Left ventricle myocardium superior (tissue), 1 donor: ENCODE results near the gene AMH. TPM values are rescaled to one million over a fixed set of nuclear protein-coding genes. Genes with fewer than 3 reads are reported as not detected.

Experiments
- ATAC-seq: fragments of 200-7000 bp; cut with Tn5 transposase; one replicate; pipeline ENCODE4 v1.9.1; 2020; ENCODE audit warnings: mild to moderate bottlenecking, moderate library complexity
- DNase-seq: peaks from one replicate; pipeline ENCODE4 v3.0.0-alpha.2; 2020
- intact Hi-C: fragments of 100-400 bp; cut with micrococcal nuclease; formaldehyde crosslinking; loops from one replicate; pipeline ENCODE4 v1.11.0; 2022
- microRNA-seq: library from miRNA; unstranded; fragments of <30 nt; microRNA quantifications from one replicate; pipeline ENCODE4 v1.2.0, GENCODE V29; 2020; ENCODE audit warnings: borderline number of aligned reads
- total RNA-seq: library from RNA; stranded (reverse); fragmentation: NEBNext Ultra II Directional; extraction: Animal tissue kit (Norgen Biotek cat#: 25700); gene quantifications from one replicate; pipeline ENCODE4 v1.2.1, GENCODE V29; 2021
- donor health status: DM: no; HTN: yes; CAD: no; lungs with severe emphysema.

Gene AMH
- total RNA-seq, 1 donor from 2014 or later, result 1.6 TPM

- no peak for DNase-seq
- ATAC-seq, result no peak
- intact Hi-C loops, result no loop called here
These were observed 41.5 kb downstream of the AMH start for GRCh38 chr19:2290441-2291184.

- intact Hi-C loops, result no loop called here
- DNase-seq (no peak), ATAC-seq (no peak)
These were observed 42.1 kb downstream of the AMH start for GRCh38 chr19:2291185-2291751.

GRCh38 chr19:2294687-2295335 lies 45.7 kb downstream of the AMH start:
- intact Hi-C loops, result no loop called here
- peak; percentile 52 for DNase-seq
- ATAC-seq, result peak; percentile 82

GRCh38 chr19:2296141-2296540 lies 47.0 kb downstream of the AMH start:
- intact Hi-C loops, result no loop called here
- no peak for ATAC-seq
- no peak for DNase-seq

- intact Hi-C loops, result no loop called here
- ATAC-seq (no peak), DNase-seq (no peak)
These were observed 51.4 kb downstream of the AMH start for GRCh38 chr19:2300533-2300932.

Small RNA genes lying within 50 kb of the gene (microRNA-seq; reads per million reads assigned to microRNA genes)
- gene MIR1227 (not detected), gene MIR4321 (not detected)

Other genes with a start within 250 kb of the AMH start
- 65.6 TPM for gene BTBD2, start 233.6 kb upstream of the AMH start, total RNA-seq
- 272 TPM for gene MKNK2, start 198.1 kb upstream of the AMH start, total RNA-seq
- 17.5 TPM for gene MOB3A, start 153.0 kb upstream of the AMH start, total RNA-seq
- 1.9 TPM for gene IZUMO4, start 152.4 kb upstream of the AMH start, total RNA-seq
- gene AP3D1, start 97.8 kb upstream of the AMH start, total RNA-seq, result 78.2 TPM
- gene DOT1L, start 85.4 kb upstream of the AMH start, total RNA-seq, result 11.9 TPM
- gene PLEKHJ1, start 13.0 kb upstream of the AMH start, total RNA-seq, result 60.7 TPM
- gene SF3A2, start 12.5 kb upstream of the AMH start, total RNA-seq, result 31.4 TPM
- gene JSRP1, start 7.1 kb downstream of the AMH start, total RNA-seq, result not detected
- 0.87 TPM for gene PEAK3, start 32.9 kb downstream of the AMH start, total RNA-seq
- not detected for gene LINGO3, start 58.8 kb downstream of the AMH start, total RNA-seq
- 43.8 TPM for gene LSM7, start 79.3 kb downstream of the AMH start, total RNA-seq
- 25.9 TPM for gene SPPL2B, start 79.4 kb downstream of the AMH start, total RNA-seq
- not detected for gene TMPRSS9, start 110.9 kb downstream of the AMH start, total RNA-seq
- 84.1 TPM for gene TIMM13, start 178.3 kb downstream of the AMH start, total RNA-seq
- gene LMNB2, start 207.6 kb downstream of the AMH start, total RNA-seq, result 17.7 TPM
- gene GADD45B, start 226.8 kb downstream of the AMH start, total RNA-seq, result 42.3 TPM